ENCODE measurements around the gene CABP2. TPM values are rescaled to one million over a fixed set of nuclear protein-coding genes. Genes with fewer than 3 reads are reported as not detected.

The CABP2 gene
- polyA plus RNA-seq, 1 of the 3 experiments (the other 2 are of a cell fraction), result not detected

DNA sequence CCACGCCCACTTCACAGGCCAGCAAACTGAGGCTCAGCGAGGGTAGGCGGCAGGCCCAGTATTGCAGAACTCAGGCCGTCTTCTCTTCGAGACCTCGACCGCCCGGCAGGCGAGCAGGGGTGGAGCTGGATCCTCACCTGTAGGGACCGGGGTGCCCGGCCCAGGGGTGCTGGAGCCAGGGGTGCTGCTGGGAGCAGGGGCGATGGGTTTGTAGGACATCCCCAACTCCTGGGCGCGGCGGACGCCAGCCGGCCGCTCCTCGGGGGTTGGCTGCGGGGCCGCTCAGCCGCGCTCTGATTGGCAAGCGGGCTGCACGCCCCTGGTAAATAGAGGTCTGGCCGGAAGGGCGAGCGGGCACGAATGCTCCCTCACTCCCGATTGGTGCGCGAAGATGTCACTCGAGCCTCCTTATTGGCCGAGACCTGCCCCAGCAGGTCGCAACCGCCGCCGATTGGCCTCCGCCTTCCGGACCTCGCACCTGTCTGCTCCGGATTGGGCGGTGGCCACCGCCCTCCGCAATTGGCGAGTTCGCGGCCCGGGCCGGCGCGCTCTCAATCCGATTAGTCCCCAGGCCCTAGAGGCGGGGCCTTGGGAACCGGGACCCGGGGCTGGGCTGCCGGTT is 15.3 kb downstream of the CABP2 start, which contains the start of gene CDK2AP2:
Gene CDK2AP2 (minus strand): TSS at position 299 of the 622 bp plus-strand sequence. CDS start 80 bp downstream, at position 219.
- Histone ChIP-seq H3K27me3 (ENCODE audit: insufficient read depth) (no peaks in the 10 kb centered on the region; the same call in 1 of the 2 replicates), H3K36me3 (replicated peaks in 1 of 2; ENCODE audit: control insufficient read depth in 1 of 2, insufficient read depth in 2 of 2, low read length in 1 of 2) (peaks cover 0 to 6% of the 10 kb centered on the region in 2 experiments), H2AFZ (ENCODE audit: low read depth) (peak within 1 kb of the TSS; percentile 81), H3K4me3 (ENCODE audit: low read depth in 2 of 2, low read length in 1 of 2) (peak within 1 kb of the TSS; percentile 68 to 89), H3K4me1 (ENCODE audit: control insufficient read depth in 1 of 2, insufficient read depth in 2 of 2, low read depth in 1 of 2, low read length in 1 of 2) (peaks cover 10 to 36% of the 10 kb centered on the region in 2 experiments), H3K79me2 (ENCODE audit: insufficient read depth) (peaks cover 26% of the 10 kb centered on the region), H3K4me2 (peak within 1 kb of the TSS; percentile 95), H4K20me1 (ENCODE audit: insufficient read depth) (peaks cover 9% of the 10 kb centered on the region), H3K9me3 (no peaks in the 10 kb centered on the region), H3K9me2 (no peaks in the 10 kb centered on the region), H3K9ac (peak within 1 kb of the TSS; percentile 77), H3K27ac (ENCODE audit: low read depth in 2 of 2, low read length in 1 of 2) (peak within 1 kb of the TSS; percentile 89 to 96), H3F3A (replicated peaks; ENCODE audit: insufficient read depth) (peaks cover 22% of the 10 kb centered on the region)
- ChIA-PET POLR2A (interaction anchor here (1.4 kb wide), 1 partner anchor 106 kb away, joined by 5 read pairs; the partner anchor contains the start of gene PPP1CA), CTCF (interaction anchor here (1.1 kb wide), 1 partner anchor 15 kb away, joined by 3 read pairs; no protein-coding TSS in a partner anchor)
- 3% methylated on average over 22 of the region's 57 CpGs for WGBS (ENCODE audit: low lambda C conversion rate)
- DNase-seq, result peak; percentile 97
- TF ChIP-seq FOXM1 (IDR thresholded peaks at IDR 0.05; ENCODE audit: low read depth), result no peak
- TF ChIP-seq EP300 (IDR thresholded peaks at IDR 0.05; ENCODE audit: borderline replicate concordance in 1 of 2, low read depth in 1 of 2, low read length in 1 of 2), result no peak
- no peak for TF ChIP-seq FOXJ3 (CRISPR knock-in tag; IDR thresholded peaks at IDR 0.05)
- TF ChIP-seq, protein P1, sequence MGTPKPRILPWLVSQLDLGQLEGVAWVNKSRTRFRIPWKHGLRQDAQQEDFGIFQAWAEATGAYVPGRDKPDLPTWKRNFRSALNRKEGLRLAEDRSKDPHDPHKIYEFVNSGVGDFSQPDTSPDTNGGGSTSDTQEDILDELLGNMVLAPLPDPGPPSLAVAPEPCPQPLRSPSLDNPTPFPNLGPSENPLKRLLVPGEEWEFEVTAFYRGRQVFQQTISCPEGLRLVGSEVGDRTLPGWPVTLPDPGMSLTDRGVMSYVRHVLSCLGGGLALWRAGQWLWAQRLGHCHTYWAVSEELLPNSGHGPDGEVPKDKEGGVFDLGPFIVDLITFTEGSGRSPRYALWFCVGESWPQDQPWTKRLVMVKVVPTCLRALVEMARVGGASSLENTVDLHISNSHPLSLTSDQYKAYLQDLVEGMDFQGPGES (IDR thresholded peaks at IDR 0.05; ENCODE audit: low read depth, low read length), result peak; percentile 98
- TF ChIP-seq, protein P2, sequence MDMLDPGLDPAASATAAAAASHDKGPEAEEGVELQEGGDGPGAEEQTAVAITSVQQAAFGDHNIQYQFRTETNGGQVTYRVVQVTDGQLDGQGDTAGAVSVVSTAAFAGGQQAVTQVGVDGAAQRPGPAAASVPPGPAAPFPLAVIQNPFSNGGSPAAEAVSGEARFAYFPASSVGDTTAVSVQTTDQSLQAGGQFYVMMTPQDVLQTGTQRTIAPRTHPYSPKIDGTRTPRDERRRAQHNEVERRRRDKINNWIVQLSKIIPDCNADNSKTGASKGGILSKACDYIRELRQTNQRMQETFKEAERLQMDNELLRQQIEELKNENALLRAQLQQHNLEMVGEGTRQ (IDR thresholded peaks at IDR 0.05; ENCODE audit: borderline replicate concordance, low read depth, low read length), result no peak
- TF ChIP-seq RCOR1 (IDR thresholded peaks at IDR 0.05; ENCODE audit: low read length), result peak; percentile 40; the same call in 1 of the 2 replicates
- TF ChIP-seq MXI1 (IDR thresholded peaks at IDR 0.05; ENCODE audit: low read depth, low read length), result no peak
- TF ChIP-seq, protein P3, sequence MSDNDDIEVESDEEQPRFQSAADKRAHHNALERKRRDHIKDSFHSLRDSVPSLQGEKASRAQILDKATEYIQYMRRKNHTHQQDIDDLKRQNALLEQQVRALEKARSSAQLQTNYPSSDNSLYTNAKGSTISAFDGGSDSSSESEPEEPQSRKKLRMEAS (IDR thresholded peaks at IDR 0.05; ENCODE audit: low read depth), result peak; percentile 71; the same call in 1 of the 2 replicates
- no peak for TF ChIP-seq MEF2A (IDR thresholded peaks at IDR 0.05; ENCODE audit: borderline replicate concordance, low read depth)
- TF ChIP-seq NRF1 (IDR thresholded peaks at IDR 0.05; ENCODE audit: low read depth, low read length), result no peak
- TF ChIP-seq, protein P4, sequence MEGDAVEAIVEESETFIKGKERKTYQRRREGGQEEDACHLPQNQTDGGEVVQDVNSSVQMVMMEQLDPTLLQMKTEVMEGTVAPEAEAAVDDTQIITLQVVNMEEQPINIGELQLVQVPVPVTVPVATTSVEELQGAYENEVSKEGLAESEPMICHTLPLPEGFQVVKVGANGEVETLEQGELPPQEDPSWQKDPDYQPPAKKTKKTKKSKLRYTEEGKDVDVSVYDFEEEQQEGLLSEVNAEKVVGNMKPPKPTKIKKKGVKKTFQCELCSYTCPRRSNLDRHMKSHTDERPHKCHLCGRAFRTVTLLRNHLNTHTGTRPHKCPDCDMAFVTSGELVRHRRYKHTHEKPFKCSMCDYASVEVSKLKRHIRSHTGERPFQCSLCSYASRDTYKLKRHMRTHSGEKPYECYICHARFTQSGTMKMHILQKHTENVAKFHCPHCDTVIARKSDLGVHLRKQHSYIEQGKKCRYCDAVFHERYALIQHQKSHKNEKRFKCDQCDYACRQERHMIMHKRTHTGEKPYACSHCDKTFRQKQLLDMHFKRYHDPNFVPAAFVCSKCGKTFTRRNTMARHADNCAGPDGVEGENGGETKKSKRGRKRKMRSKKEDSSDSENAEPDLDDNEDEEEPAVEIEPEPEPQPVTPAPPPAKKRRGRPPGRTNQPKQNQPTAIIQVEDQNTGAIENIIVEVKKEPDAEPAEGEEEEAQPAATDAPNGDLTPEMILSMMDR (IDR thresholded peaks at IDR 0.05), result no peak
- no peak for TF ChIP-seq TEAD4 (IDR thresholded peaks at IDR 0.05; ENCODE audit: borderline replicate concordance, insufficient read depth)
- no peak for TF ChIP-seq EZH2phosphoT487 (IDR thresholded peaks at IDR 0.05; ENCODE audit: borderline replicate concordance, low read depth)
- peak; percentile 91 for TF ChIP-seq CHD2 (IDR thresholded peaks at IDR 0.05; ENCODE audit: low read length, partially characterized antibody)
- TF ChIP-seq SIN3A (IDR thresholded peaks at IDR 0.05; ENCODE audit: borderline replicate concordance, low read depth, low read length), result peak; percentile 56; the same call in 1 of the 2 replicates
- no peak for TF ChIP-seq SMC3 (IDR thresholded peaks at IDR 0.05; ENCODE audit: low read depth, low read length)
- TF ChIP-seq, protein P5, sequence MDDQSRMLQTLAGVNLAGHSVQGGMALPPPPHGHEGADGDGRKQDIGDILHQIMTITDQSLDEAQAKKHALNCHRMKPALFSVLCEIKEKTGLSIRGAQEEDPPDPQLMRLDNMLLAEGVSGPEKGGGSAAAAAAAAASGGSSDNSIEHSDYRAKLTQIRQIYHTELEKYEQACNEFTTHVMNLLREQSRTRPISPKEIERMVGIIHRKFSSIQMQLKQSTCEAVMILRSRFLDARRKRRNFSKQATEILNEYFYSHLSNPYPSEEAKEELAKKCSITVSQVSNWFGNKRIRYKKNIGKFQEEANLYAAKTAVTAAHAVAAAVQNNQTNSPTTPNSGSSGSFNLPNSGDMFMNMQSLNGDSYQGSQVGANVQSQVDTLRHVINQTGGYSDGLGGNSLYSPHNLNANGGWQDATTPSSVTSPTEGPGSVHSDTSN (IDR thresholded peaks at IDR 0.05), result peak; percentile 99
- no peak for TF ChIP-seq FOSL2 (IDR thresholded peaks at IDR 0.05; ENCODE audit: borderline replicate concordance, low read depth)
- TF ChIP-seq GABPA (IDR thresholded peaks at IDR 0.05; ENCODE audit: low read depth), result peak; percentile 75
- peak; percentile 84 for TF ChIP-seq RFX5 (IDR thresholded peaks at IDR 0.05; ENCODE audit: low read length)
- TF ChIP-seq GATA2 (CRISPR knock-in tag; IDR thresholded peaks at IDR 0.05), result no peak
- 0 out of 2 replicates have a peak, but pooled peaks have one; percentile 47 for TF ChIP-seq ELF1 (IDR thresholded peaks at IDR 0.05)
- TF ChIP-seq RXRA (IDR thresholded peaks at IDR 0.05; ENCODE audit: borderline replicate concordance, low read depth), result no peak
- TF ChIP-seq NFIC (IDR thresholded peaks at IDR 0.05; ENCODE audit: borderline replicate concordance), result no peak
- TF ChIP-seq RAD21 (IDR thresholded peaks at IDR 0.05; ENCODE audit: low read length), result no peak
